Measurements from ENCODE around the gene RNF34. TPM values are rescaled to one million over a fixed set of nuclear protein-coding genes. Genes with fewer than 3 reads are reported as not detected.

RNF34 gene
- total RNA-seq, 2 experiments from 2014 or later: 60.6 to 63.1 TPM

DNA sequence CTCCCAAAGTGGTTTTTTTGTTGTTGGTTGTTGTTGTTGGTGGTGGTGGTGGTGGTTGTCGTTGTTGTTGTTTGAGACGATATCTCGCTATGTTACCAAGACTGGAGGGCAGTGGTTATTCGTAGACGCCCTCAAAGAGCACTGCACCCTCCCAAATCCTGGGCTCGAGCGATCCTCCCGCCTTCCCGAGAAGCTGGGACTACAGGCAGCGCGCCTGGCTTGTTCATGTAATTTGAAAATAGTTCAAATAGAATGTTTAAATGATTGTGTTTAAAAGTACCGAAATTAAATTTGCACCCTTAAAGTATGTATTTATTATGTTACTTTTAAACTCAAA lies 47.3 kb upstream of the RNF34 start:
- Histone ChIP-seq H3K27ac (ENCODE audit: low read depth in 1 of 2, low read length in 2 of 2) (peak overlapping the region in 1 of 2 donors; percentile 9), H3K4me3 (ENCODE audit: low read length) (peak overlapping the region; percentile 67), H3K27me3 (ENCODE audit: control insufficient read depth in 1 of 2, insufficient read depth in 2 of 2, low read length in 2 of 2) (no peaks in the 10 kb centered on the region), H3K4me1 (ENCODE audit: insufficient read depth, low read length) (peaks cover 32% of the 10 kb centered on the region), H3K9me3 (ENCODE audit: control insufficient read depth in 1 of 2, insufficient read depth in 1 of 2, low read length in 2 of 2) (no peaks in the 10 kb centered on the region), H3K36me3 (ENCODE audit: insufficient read depth, low read length) (peaks cover 3% of the 10 kb centered on the region)
- intact Hi-C loops (cut with DNase I, micrococcal nuclease): loop anchor here (1.0 to 5.0 kb wide), 6 partner anchors 48 to 535 kb away; partner anchors contain the start of genes CAMKK2 (in 2 of the 2), RNF34 (in 2 of the 2) and PSMD9 (in 1 of the 2)
- H3K4me1 Mint-ChIP-seq (ENCODE audit: low read depth): peaks cover 32% of the 10 kb centered on the region
- H3K27ac Mint-ChIP-seq: peak overlapping the region; percentile 87
- TF ChIP-seq, protein P1, sequence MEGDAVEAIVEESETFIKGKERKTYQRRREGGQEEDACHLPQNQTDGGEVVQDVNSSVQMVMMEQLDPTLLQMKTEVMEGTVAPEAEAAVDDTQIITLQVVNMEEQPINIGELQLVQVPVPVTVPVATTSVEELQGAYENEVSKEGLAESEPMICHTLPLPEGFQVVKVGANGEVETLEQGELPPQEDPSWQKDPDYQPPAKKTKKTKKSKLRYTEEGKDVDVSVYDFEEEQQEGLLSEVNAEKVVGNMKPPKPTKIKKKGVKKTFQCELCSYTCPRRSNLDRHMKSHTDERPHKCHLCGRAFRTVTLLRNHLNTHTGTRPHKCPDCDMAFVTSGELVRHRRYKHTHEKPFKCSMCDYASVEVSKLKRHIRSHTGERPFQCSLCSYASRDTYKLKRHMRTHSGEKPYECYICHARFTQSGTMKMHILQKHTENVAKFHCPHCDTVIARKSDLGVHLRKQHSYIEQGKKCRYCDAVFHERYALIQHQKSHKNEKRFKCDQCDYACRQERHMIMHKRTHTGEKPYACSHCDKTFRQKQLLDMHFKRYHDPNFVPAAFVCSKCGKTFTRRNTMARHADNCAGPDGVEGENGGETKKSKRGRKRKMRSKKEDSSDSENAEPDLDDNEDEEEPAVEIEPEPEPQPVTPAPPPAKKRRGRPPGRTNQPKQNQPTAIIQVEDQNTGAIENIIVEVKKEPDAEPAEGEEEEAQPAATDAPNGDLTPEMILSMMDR (IDR thresholded peaks at IDR 0.05): no peak
- H3K9me3 Mint-ChIP-seq: no peaks in the 10 kb centered on the region
- ChIA-PET CTCF (interaction anchor here (1.4 to 1.9 kb wide), 2 partner anchors 18 to 126 kb away, joined by 4 to 10 read pairs; no protein-coding TSS in a partner anchor), POLR2A (interaction anchor here (1.7 to 2.8 kb wide), 3 partner anchors 12 to 1061 kb away, joined by 4 to 52 read pairs (median 5); partner anchors contain the start of genes RNF34 and RNU4-2)
- peaks cover 4% of the 10 kb centered on the region for H3K27me3 Mint-ChIP-seq
- peak overlapping the region; percentile 95 for H3K4me3 Mint-ChIP-seq
- H3K36me3 Mint-ChIP-seq (ENCODE audit: low read depth): peaks cover 17% of the 10 kb centered on the region
- DNase-seq: no peak
- ATAC-seq (ENCODE audit: poor library complexity): peak; percentile 33

DNA sequence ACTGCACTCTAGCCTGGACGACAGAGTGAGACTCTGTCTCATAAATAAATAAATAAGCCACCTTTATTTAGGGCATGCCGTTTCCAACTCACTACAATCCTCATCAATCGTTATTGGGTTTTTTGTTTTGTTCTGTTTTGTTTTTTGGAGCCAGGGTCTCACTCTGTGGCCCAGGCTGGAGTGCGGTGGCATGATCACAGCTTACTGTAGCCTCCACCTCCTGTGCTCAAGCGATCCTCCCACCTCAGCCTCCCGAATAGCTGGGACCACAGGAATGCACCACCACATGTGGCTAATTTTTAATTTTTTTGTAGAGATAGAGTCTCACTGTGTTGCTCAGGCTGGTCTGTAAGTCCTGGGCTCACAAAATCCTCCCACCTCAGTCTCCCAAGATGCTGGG lies 44.1 kb upstream of the RNF34 start:
- Mint-ChIP-seq H3K4me3 (no peak overlapping the region), H3K27me3 (peaks cover 4% of the 10 kb centered on the region), H3K4me1 (ENCODE audit: low read depth) (peaks cover 19% of the 10 kb centered on the region), H3K9me3 (no peaks in the 10 kb centered on the region), H3K27ac (no peak overlapping the region), H3K36me3 (ENCODE audit: low read depth) (peaks cover 11% of the 10 kb centered on the region)
- H3K9me3 ChIP-seq (ENCODE audit: control insufficient read depth in 1 of 2, insufficient read depth in 1 of 2, low read length in 2 of 2): no peaks in the 10 kb centered on the region
- POLR2A ChIA-PET: no interaction called here
- DNase-seq (no peak), ATAC-seq (ENCODE audit: poor library complexity) (no peak)
- intact Hi-C loops (cut with DNase I, micrococcal nuclease): no loop called here
- no peaks in the 10 kb centered on the region for H3K27me3 ChIP-seq (ENCODE audit: control insufficient read depth in 1 of 2, insufficient read depth in 2 of 2, low read length in 2 of 2)
- TF ChIP-seq, protein P1 (IDR thresholded peaks at IDR 0.05): no peak
- no peak overlapping the region for H3K4me3 ChIP-seq (ENCODE audit: low read length)
- H3K36me3 ChIP-seq (ENCODE audit: insufficient read depth, low read length): no peaks in the 10 kb centered on the region
- H3K27ac ChIP-seq (ENCODE audit: low read depth in 1 of 2, low read length in 2 of 2): no peak overlapping the region
- CTCF ChIA-PET: no interaction called here
- peaks cover 13% of the 10 kb centered on the region for H3K4me1 ChIP-seq (ENCODE audit: insufficient read depth, low read length)

- ATAC-seq (ENCODE audit: poor library complexity): no peak
- Histone ChIP-seq H3K27me3 (ENCODE audit: control insufficient read depth in 1 of 2, insufficient read depth in 2 of 2, low read length in 2 of 2) (no peaks in the 10 kb centered on the region), H3K27ac (ENCODE audit: low read depth in 1 of 2, low read length in 2 of 2) (no peak overlapping the region), H3K36me3 (ENCODE audit: insufficient read depth, low read length) (no peaks in the 10 kb centered on the region), H3K4me3 (ENCODE audit: low read length) (no peak overlapping the region), H3K9me3 (ENCODE audit: control insufficient read depth in 1 of 2, insufficient read depth in 1 of 2, low read length in 2 of 2) (no peaks in the 10 kb centered on the region), H3K4me1 (ENCODE audit: insufficient read depth, low read length) (peaks cover 5% of the 10 kb centered on the region)
- H3K9me3 Mint-ChIP-seq: no peaks in the 10 kb centered on the region
- H3K4me1 Mint-ChIP-seq (ENCODE audit: low read depth): peaks cover 16% of the 10 kb centered on the region
- intact Hi-C loops (cut with DNase I, micrococcal nuclease): no loop called here
- POLR2A ChIA-PET: no interaction called here
- H3K4me3 Mint-ChIP-seq: no peak overlapping the region
- CTCF ChIA-PET: no interaction called here
- TF ChIP-seq, protein P1 (IDR thresholded peaks at IDR 0.05): no peak
- H3K36me3 Mint-ChIP-seq (ENCODE audit: low read depth): peaks cover 10% of the 10 kb centered on the region
- no peak for DNase-seq
- no peak overlapping the region for H3K27ac Mint-ChIP-seq
- H3K27me3 Mint-ChIP-seq: peaks cover 4% of the 10 kb centered on the region
Measured at GRCh38 chr12:121356657-121357056, 43.3 kb upstream of the RNF34 start.

All from CD4-positive, alpha-beta T cell (primary cell).